HUES64 (cell line): ENCODE data around the gene ABCC10.
"Not testable (repeated sequence)": the region's sequence is repeated elsewhere in the genome, so short reads cannot be mapped to it uniquely, and the experiment has no call there.

ENCODE experiments used
- H3K27ac ChIP-seq: 2 replicates; pipeline ENCODE4 v1.7.0; 2013; ENCODE audit warnings: low read depth, low read length, inconsistent platforms
- H3K27me3 ChIP-seq: 2 replicates; pipeline ENCODE4 v1.6.1; 2013; ENCODE audit warnings: mild to moderate bottlenecking, low read length; ENCODE audit not compliant: insufficient read depth
- H3K36me3 ChIP-seq: 2 replicates; pipeline ENCODE4 v1.6.1; 2013; ENCODE audit warnings: mild to moderate bottlenecking, low read length; ENCODE audit not compliant: insufficient read depth
- H3K4me1 ChIP-seq: 2 replicates; pipeline ENCODE4 v1.6.1; 2013; ENCODE audit warnings: mild to moderate bottlenecking, low read length, moderate library complexity; ENCODE audit not compliant: insufficient read depth
- H3K4me3 ChIP-seq: 2 replicates; pipeline ENCODE4 v1.5.1; 2013; ENCODE audit warnings: mild to moderate bottlenecking, low read length, moderate library complexity
- H3K9ac ChIP-seq: 2 replicates; pipeline ENCODE4 v1.6.1; 2013; ENCODE audit warnings: mild to moderate bottlenecking, low read depth, low read length
- H3K9me3 ChIP-seq: 2 replicates; pipeline ENCODE4 v1.6.1; 2013; ENCODE audit warnings: low read depth, low read length; ENCODE audit not compliant: insufficient read depth
- WGBS: fragments of 150-250, 120-280 bp; methylation state at CpG from one replicate; pipeline ENCODE4 v1.1.7; 2013; ENCODE audit warnings: missing lambda C conversion rate; 5-methylcytosine and 5-hydroxymethylcytosine counted together

The ABCC10 gene

DNA sequence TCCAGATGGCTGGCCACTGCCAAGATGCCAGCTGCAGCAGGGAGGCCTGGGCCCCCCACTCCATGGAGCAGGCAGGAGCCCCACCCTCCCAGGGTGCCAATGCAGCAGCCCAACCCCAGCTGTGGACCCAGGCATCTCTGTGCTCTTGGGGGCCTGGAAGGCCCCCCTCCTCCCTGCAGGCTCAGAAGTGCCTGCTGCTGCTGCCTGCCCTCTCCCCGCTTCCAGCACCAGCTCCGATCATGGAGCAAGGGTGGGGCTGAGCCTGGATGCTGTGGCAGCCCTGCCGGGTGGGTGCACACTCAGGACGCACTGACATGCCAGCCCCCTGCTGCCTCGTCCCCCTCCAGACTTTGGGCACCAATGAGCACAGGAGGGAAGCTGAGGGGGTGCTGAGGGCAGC lies 14.8 kb upstream of the ABCC10 start:
- H3K4me1 ChIP-seq: no peaks in the 10 kb centered on the region
- H3K36me3 ChIP-seq: no peaks in the 10 kb centered on the region
- H3K27ac ChIP-seq: no peak overlapping the region
- H3K9ac ChIP-seq: no peak overlapping the region
- no peak overlapping the region for H3K4me3 ChIP-seq
- H3K27me3 ChIP-seq: peaks cover 3% of the 10 kb centered on the region; the same call in 1 of the 2 replicates
- 86% methylated on average over 5 of the region's 5 CpGs for WGBS
- H3K9me3 ChIP-seq: no peaks in the 10 kb centered on the region

DNA sequence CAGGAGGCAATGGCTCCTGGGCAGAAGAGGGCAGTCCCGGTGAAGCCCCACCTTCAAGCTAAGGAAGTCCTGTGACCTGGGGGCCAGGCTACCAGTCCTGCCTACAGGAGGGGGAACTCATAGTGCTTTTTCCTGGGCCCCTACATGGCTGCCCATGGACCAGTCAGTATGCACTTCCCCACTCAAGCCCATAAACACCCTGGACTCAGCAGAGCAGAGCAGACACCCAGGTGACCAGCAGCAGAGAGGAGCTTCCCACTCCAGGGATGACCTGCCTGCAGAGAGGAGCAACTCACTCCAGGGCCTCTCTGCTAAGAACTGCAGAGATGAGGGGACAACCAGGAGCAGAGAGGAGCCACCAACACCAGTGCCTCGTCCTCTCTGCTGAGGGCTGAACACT lies 14.3 kb upstream of the ABCC10 start:
- no peak overlapping the region for H3K9ac ChIP-seq
- no peaks in the 10 kb centered on the region for H3K4me1 ChIP-seq
- peaks cover 3% of the 10 kb centered on the region; the same call in 1 of the 2 replicates for H3K27me3 ChIP-seq
- no peak overlapping the region for H3K4me3 ChIP-seq
- no peaks in the 10 kb centered on the region for H3K36me3 ChIP-seq
- H3K27ac ChIP-seq: no peak overlapping the region
- WGBS: 88% methylated on average over 2 of the region's 2 CpGs
- no peaks in the 10 kb centered on the region for H3K9me3 ChIP-seq

DNA sequence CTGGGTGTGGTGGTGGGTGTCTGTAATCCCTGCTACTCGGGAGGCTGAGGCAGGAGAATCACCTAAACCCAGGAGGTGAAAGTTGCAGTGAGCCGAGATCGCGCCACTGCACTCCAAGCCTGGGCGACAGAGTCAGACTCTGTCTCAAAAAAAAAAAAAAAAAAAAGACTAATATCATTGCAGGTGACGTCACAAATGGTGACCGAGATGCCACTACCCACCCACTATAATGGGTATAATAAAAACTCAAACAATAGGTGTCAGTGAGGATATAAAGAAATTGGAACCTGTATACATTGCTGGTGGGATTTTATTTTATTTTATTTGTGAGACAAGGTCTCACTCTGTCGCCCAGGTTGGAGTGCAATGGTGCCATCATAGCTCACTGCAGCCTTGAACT lies 12.1 kb upstream of the ABCC10 start:
- H3K9me3 ChIP-seq, H3K27ac ChIP-seq, H3K4me1 ChIP-seq, H3K27me3 ChIP-seq, H3K36me3 ChIP-seq, H3K9ac ChIP-seq, H3K4me3 ChIP-seq: not testable (repeated sequence)
- 92% methylated on average over 6 of the region's 8 CpGs for WGBS

DNA sequence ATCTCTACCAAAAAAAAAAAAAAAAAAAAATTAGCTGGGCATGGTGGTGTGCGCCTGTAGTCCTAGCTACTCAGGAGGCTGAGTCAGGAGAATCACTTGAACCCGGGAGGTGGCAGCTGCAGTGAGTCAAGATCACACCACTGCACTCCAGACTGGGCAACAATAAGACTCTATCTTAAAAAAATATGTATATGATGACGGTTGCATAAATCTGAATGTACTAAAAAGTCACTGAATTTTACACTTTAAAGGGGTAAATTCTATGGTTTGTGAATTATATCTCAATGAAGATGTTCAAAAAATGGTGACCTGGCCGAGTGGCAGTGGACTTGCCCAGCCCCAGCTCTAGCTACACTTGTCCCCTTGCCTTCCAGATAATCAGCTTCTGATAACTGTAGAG lies 10.4 kb upstream of the ABCC10 start:
- Histone ChIP-seq H3K36me3 (no peaks in the 10 kb centered on the region), H3K9ac (no peak overlapping the region), H3K4me1 (no peaks in the 10 kb centered on the region), H3K9me3 (no peaks in the 10 kb centered on the region), H3K27ac (no peak overlapping the region), H3K27me3 (peaks cover 6% of the 10 kb centered on the region; the same call in 1 of the 2 replicates), H3K4me3 (no peak overlapping the region)
- WGBS: 81% methylated on average over 4 of the region's 4 CpGs

DNA sequence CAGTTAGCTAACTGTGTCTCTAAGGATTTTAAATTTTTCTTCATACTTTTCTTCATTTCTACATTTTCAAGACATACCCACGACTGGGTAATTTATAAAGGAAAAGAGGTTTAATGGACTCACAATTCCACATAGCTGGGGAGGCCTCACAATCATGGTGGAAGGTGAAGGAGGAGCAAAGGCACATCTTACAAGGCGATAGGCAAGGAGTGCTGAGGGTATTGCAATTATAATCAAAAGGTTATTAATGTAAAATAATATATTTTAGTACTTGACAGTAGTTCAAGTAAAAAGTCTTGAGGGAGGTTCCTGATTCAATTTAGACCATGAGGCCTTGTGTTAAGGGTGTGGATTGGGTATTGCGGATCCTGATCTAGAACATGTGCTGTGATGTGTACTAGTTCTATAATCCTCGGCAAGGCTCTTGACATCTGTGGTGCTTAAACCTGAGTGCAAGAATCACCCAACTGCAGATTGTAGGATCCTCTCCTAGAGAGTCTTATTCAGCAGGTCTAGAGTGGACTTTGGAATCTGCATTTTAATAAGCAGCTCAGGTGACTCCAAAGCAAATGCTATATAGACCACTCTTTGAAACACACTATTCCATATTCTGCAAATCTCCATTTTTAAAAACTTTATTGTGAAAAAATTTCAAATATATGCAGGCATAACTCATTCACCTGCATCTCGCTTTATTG lies 7.2 kb upstream of the ABCC10 start:
- Histone ChIP-seq H3K36me3 (no peaks in the 10 kb centered on the region), H3K4me1 (no peaks in the 10 kb centered on the region), H3K9me3 (no peaks in the 10 kb centered on the region), H3K9ac (no peak overlapping the region), H3K27me3 (peaks cover 6% of the 10 kb centered on the region; the same call in 1 of the 2 replicates), H3K27ac (no peak overlapping the region), H3K4me3 (no peak overlapping the region)
- 71% methylated on average over 4 of the region's 5 CpGs for WGBS

DNA sequence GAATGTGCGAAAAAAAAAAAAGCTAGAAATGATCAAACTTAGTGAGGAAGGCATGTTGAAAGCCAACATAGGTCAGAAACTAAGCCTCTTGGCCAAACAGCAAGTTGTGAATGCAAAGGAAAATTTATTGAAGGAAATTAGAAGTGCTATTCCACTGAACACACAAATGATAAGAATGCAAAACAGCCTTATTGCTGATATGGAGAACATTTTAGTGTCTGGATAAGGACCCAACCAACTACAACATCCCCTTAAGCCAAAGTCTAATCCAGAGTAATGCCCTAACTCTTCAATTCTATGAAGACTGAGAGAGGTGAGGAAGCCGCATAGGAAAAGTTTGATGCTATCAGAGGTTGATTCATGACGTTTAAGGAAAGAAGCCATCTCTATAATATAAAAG lies 5.5 kb upstream of the ABCC10 start:
- Histone ChIP-seq H3K4me1 (no peaks in the 10 kb centered on the region), H3K27me3 (peaks cover 6% of the 10 kb centered on the region; the same call in 1 of the 2 replicates), H3K27ac (no peak overlapping the region), H3K4me3 (no peak overlapping the region), H3K9me3 (peaks cover 3% of the 10 kb centered on the region; the same call in 1 of the 2 replicates), H3K36me3 (no peaks in the 10 kb centered on the region), H3K9ac (no peak overlapping the region)
- WGBS: 87% methylated on average over 3 of the region's 3 CpGs

DNA sequence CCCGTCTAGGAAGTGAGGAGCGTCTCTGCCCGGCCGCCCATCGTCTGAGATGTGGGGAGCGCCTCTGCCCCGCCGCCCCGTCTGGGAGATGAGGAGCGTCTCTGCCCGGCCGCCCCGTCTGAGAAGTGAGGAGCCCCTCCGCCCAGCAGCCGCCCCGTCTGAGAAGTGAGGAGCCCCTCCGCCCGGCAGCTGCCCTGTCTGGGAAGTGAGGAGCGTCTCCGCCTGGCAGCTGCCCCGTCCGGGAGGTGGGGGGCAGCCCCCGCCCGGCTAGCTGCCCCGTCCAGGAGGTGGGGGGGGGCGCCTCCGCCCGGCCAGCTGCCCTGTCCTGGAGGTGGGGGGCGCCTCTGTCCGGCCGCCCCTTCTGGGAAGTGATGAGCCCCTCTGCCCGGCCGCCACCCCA lies 2.3 kb upstream of the ABCC10 start:
- not testable (repeated sequence) for H3K36me3 ChIP-seq, H3K4me3 ChIP-seq, H3K4me1 ChIP-seq, H3K27me3 ChIP-seq, H3K27ac ChIP-seq, H3K9me3 ChIP-seq, H3K9ac ChIP-seq
- 98% methylated on average over 30 of the region's 33 CpGs for WGBS

DNA sequence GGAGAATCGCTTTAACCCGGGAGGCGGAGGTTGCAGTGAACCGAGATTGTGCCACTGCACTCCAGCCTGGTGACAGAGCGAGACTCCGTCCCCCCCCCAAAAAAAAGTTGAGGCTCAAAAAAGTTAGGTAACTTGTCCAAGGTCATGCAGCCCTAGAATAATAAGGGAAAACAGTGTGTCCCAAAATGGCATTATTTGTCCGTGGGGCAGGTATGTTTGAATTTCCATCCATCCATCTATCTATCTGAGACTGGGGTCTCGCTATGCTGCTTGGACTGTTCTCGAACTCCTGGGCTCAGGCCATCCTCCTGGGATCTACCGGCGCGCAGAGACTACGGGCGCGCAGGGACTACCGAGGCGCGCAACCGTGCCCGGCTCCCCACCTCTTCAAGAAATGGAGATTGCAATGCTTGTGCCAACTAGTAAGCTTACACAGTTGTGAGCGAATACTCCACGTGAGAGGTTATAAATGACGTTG lies 374 bp upstream of the ABCC10 start:
- H3K4me1 ChIP-seq: peaks cover 8% of the 10 kb centered on the region; the same call in 1 of the 2 replicates
- H3K27ac ChIP-seq: peak overlapping the region; percentile 71
- 68% methylated on average over 23 of the region's 23 CpGs for WGBS
- H3K9me3 ChIP-seq: peaks cover 3% of the 10 kb centered on the region; the same call in 1 of the 2 replicates
- H3K27me3 ChIP-seq: no peaks in the 10 kb centered on the region
- H3K9ac ChIP-seq: peak overlapping the region; percentile 83
- no peaks in the 10 kb centered on the region for H3K36me3 ChIP-seq
- peak overlapping the region; percentile 86 for H3K4me3 ChIP-seq

DNA sequence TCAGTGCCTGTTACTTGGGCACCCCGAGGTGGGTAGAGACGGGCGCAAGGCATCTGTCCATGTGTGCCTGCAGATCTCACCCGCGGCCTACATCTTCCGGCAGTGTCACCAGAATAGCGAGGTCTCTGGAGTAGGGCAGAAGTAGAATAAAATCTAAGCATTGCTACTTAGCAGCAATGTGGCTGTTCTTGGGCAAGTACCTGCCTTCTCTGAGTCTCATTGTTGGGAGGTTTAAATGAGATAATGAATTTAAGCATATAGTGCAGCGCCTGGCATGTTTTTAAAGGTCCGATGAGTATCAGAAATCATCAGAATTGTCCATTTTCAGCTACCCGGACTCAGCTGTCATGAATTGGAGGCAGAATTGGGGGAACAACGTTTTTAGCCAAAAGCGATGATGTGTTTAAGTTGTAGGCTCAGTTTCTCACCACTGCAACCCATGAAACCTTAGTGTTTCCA lies 800 bp downstream of the ABCC10 start:
- Histone ChIP-seq H3K4me1 (peaks cover 8% of the 10 kb centered on the region; the same call in 1 of the 2 replicates), H3K4me3 (peak overlapping the region; percentile 86), H3K27me3 (no peaks in the 10 kb centered on the region), H3K36me3 (no peaks in the 10 kb centered on the region; the same call in 1 of the 2 replicates), H3K27ac (peak overlapping the region; percentile 71), H3K9ac (peak overlapping the region; percentile 83), H3K9me3 (peaks cover 3% of the 10 kb centered on the region; the same call in 1 of the 2 replicates)
- 27% methylated on average over 12 of the region's 12 CpGs for WGBS

DNA sequence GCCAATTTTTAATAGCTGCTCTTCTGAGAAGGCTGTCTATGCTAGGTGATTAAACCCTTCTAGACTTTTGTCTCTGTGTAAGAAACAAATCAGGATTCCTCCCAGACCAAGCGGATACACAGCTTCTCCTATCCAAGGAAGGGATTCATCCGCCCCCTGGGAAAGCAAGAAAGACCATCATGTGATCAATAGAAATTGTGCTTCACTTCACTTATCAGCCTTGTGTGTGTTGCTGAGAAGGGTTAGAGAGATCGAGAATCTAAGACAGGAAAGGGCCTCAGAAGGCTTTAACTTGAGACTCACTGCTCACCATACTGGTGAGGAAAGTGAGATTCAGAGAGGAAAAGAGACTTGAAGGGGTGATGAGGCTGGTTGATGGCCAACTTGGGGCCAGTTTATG lies 1.5 kb downstream of the ABCC10 start:
- H3K27me3 ChIP-seq: no peaks in the 10 kb centered on the region
- peak overlapping the region; percentile 37; the same call in 1 of the 2 replicates for H3K9ac ChIP-seq
- no peaks in the 10 kb centered on the region; the same call in 1 of the 2 replicates for H3K36me3 ChIP-seq
- H3K4me1 ChIP-seq: peaks cover 8% of the 10 kb centered on the region; the same call in 1 of the 2 replicates
- H3K4me3 ChIP-seq: peak overlapping the region; percentile 86
- peaks cover 3% of the 10 kb centered on the region; the same call in 1 of the 2 replicates for H3K9me3 ChIP-seq
- 94% methylated on average over 3 of the region's 3 CpGs for WGBS
- no peak overlapping the region for H3K27ac ChIP-seq

DNA sequence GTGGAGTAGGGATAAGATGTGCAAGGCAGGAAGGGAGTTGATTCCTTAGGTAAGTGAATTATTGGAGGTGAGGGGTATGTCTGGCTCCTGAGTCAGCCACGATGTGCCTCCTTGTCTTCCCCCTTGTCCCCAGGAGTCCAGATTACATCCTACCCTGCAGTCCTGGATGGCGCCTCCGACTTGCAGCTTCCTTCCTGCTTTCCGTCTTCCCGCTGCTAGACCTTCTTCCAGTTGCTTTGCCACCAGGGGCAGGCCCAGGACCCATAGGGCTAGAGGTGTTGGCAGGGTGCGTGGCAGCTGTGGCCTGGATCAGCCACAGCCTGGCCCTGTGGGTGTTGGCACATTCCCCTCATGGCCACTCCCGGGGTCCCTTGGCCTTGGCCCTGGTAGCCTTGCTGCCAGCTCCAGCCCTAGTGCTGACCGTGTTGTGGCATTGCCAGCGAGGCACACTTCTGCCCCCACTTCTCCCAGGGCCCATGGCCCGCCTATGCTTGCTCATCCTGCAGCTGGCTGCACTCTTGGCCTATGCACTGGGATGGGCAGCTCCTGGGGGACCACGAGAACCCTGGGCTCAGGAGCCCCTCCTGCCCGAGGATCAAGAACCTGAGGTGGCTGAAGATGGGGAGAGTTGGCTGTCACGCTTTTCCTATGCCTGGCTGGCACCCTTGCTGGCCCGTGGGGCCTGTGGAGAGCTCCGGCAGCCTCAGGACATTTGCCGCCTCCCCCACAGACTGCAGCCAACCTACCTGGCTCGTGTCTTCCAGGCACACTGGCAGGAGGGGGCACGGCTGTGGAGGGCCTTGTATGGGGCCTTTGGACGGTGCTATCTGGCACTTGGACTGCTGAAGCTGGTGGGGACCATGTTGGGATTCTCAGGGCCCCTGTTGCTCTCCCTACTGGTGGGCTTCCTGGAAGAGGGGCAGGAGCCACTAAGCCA lies 4.9 kb downstream of the ABCC10 start:
- 93% methylated on average over 19 of the region's 19 CpGs for WGBS
- Histone ChIP-seq H3K27ac (no peak overlapping the region), H3K4me3 (no peak overlapping the region), H3K36me3 (peaks cover 4% of the 10 kb centered on the region; the same call in 1 of the 2 replicates), H3K4me1 (peaks cover 8% of the 10 kb centered on the region; the same call in 1 of the 2 replicates), H3K27me3 (no peaks in the 10 kb centered on the region), H3K9ac (no peak overlapping the region), H3K9me3 (no peaks in the 10 kb centered on the region)
